ENCODE data around the gene POMT1.
"Not testable (repeated sequence)": the region's sequence is repeated elsewhere in the genome, so short reads cannot be mapped to it uniquely, and the experiment has no call there.

The POMT1 gene

GRCh38 chr9:131525643-131526565 lies 23.2 kb downstream of the POMT1 start:
- DNase-seq: no peak

DNA sequence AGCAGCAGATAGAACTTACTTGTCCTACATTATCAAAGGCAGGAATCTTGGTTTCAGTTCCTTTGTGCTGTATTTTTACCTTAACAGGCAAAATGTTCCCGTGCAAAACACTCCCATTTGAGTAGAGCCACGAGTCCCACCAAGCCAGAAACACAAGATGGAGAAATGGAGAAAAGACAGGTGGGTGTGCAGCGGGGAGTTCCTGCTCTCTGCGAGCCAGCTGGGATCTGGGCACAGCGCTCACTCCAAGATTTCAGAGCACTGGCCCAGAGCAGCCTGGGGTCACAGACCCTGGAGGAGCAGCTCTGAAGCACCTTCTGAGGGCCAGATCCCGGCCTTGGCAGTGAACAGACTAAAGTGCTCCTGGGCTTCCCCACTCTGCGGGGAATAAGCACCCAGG lies 25.5 kb downstream of the POMT1 start:
- no peak for DNase-seq

DNA sequence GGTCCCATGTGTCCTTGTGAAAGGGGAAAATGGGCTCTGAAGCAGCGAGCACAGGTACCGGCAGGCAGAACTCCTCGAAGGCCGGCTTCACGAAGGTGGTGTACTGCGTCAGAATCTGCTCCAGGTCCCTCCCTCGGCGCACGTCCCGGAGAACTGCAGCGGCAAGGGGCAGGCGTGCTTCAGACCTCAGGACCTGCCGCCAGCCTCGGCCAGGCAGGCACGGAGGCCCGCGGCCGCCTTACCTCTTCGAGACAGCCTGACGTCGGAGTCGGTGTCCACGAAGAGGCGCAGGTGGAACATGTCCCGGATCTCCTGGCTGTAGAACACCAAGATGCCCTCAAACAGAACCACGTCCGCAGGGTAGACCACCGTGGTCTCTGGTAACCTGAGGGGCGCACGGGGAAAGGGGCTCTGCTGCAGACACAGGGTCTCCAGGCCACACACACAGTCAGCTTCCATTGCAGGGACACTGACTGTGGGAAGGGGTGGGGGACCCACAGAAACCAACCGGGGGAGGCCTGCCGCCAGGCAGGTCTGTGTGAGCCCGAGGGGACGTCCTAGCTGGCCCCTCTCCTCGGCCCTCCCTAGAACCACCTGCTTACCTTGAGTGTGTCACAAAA lies 26.3 kb downstream of the POMT1 start:
- DNase-seq: no peak

DNA sequence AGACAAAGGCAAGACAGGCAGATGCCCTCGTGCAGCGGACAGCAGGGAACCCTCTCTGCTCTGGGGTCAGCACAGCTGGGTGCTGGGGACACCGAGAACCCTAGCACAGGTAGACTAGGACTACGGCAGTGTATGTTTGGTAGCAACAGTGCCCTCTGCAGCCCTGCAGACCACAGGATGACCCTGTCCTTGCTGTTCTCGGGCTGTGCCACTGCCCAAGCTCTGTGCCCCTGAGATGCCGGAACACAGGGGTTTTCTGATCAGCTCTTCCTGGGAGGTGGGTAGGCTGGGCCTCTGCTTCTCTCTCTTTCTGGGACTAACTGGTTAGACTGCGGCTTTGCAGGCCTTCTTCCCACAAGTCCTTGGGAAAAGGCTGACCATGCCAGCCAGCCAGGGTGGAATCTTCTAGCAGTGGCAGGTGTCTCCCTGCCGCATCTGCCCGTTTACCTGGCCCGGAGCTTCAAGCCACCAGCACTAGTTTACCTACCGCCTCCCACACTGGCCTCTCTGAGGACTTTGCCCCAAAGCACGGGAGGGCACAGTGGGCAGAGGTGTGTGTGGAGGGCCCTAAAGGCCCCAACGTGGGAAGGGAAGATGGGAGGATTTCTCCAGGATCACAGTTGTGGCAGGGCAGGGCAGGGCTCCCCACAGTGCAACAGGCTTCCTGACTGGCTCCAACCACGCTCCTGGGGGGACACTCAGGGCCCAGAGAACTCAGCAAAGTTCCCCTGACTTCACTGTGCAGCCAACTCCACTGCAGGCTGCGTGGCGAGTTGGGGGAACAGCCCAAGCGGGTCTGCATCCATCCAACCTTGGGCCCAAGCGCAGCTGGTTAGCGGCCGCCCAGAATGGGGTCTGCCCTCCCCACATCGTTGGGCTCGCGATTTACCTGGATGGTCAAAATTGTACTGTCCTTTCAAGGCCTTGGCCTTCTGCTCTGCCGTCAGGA lies 27.2 kb downstream of the POMT1 start:
- DNase-seq: no peak

DNA sequence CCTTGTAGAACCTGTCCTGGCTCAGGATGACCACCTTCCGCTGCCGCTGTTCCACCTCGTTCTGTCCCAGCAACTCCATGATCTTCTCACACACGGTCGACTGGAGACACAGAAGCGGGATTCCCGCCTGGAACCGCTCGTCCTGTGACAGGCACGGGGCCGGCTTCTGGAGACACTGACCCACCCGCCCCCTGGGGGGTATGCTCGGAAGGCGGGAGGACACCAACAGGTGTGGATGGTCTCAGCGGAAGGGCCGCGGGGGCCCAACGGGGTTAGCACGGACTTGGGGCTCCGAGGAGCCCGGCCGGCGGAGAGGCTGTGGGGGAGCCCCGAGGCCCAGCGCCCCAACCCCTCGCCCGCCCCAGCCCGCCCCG lies 27.8 kb downstream of the POMT1 start:
- no peak for DNase-seq

GRCh38 chr9:131530920-131531832 lies 28.5 kb downstream of the POMT1 start, which contains the start of gene UCK1:
UCK1 (minus strand) TSS chr9:131531263; CDS start chr9:131531174, 89 bp downstream.
- peak; percentile 73 for DNase-seq

DNA sequence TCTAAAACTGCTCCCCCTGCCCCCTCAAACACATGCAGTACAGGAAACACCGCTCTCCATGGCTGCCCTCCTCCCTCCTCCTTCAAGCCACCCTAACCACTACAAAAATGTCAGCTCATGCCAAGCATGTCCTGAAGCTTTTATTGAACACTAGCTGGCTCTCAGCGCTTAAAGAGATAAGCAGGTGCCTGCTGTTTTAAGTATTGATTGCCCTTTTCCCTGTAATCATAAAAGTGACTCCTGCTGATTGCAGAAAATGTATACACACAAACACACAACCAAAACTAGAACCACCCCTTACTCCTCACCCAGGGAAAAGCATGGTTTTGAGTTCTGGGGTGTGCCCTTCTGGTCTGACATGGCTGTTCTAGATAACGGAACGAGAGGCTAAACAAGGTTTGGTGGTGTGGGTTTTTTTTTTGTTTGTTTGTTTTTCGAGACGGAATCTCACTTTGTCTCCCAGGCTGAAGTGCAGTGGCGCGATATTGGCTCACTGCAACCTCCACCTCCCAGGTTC lies 32.1 kb downstream of the POMT1 start:
- DNase-seq: peak; percentile 4

DNA sequence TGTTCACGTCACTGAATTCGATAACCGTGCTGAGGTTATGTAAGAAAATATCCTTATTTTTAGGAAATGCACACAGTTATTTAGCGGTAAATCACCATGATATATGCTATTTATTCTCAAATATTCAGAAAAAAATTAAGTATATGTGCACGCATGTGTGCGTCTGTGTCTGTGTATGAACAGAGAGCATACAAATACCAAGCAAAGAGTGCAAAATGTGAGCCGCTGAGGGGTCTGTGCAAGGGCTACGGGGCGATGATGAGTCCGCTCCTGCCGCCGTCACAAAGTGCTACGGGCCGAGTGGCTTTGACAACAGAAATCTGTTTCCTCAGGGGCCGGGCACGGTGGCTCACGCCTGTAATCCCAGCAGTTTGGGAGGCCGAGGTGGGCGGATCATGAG lies 35.2 kb downstream of the POMT1 start:
- DNase-seq: no peak

- DNase-seq: no peak
Measured at GRCh38 chr9:131539223-131539923, 36.7 kb downstream of the POMT1 start.

DNA sequence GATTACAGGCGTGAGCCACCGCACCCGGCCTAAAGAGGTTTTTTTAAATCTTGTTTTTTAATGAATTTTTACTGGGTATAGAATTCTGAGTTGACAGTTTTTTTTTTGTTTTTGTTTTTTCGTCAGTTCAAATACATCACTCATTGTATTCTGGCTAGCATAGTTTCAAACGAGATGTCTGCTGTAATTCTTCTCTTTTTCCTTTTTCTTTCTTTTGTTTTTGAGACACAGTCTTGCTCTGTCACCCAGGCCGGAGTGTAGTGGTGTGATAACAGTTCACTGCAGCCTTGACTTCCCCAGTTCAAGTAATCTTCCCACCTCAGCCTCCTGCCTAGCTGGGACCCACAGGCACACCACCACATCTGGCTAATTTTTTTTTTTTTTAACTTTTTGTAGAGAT lies 40.4 kb downstream of the POMT1 start:
- DNase-seq: no peak

DNA sequence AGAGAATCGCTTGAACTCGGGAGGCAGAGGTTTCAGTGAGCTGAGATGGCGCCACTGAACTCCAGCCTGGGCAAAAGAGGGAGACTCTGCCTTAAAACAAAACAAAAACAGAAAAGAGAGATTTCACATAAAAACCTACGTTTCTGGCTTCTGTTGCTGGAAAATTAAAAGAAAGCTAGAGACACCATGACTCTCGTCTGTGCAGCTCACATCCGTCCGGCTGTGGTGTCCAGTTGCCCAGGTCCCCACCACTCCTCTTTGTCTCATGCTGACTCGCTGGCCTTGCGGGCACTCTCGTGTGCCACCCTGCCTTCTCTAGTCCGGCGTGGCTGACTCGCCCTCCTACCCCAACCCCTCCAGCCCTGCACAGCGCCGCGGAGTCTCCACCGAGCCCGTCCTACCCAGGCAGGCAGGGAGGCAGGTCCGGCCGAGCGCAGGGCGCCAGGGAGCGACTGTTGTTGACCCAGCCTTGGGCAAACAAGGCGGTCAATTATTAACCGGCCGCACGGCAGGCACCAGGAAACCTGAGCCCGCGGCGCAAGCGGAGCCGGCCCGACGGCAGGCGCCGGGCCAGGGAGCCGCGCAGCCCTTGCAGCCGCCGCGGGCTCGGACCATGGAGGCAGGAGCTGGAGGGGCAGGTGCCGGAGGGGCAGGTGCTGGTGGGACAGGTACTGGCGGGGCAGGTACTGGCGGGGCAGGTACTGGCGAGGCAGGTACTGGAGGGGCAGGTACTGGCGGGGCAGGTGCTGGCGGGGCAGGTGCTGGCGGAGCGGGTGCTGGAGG lies 42.5 kb downstream of the POMT1 start, which contains the start of gene PRRT1B:
TSS of gene PRRT1B (plus strand) at position 521 of the 783 bp plus-strand sequence. CDS start at position 614, 93 bp downstream.
- no peak for DNase-seq

- DNase-seq: no peak
Measured at GRCh38 chr9:131545786-131546335, 43.1 kb downstream of the POMT1 start.

DNA sequence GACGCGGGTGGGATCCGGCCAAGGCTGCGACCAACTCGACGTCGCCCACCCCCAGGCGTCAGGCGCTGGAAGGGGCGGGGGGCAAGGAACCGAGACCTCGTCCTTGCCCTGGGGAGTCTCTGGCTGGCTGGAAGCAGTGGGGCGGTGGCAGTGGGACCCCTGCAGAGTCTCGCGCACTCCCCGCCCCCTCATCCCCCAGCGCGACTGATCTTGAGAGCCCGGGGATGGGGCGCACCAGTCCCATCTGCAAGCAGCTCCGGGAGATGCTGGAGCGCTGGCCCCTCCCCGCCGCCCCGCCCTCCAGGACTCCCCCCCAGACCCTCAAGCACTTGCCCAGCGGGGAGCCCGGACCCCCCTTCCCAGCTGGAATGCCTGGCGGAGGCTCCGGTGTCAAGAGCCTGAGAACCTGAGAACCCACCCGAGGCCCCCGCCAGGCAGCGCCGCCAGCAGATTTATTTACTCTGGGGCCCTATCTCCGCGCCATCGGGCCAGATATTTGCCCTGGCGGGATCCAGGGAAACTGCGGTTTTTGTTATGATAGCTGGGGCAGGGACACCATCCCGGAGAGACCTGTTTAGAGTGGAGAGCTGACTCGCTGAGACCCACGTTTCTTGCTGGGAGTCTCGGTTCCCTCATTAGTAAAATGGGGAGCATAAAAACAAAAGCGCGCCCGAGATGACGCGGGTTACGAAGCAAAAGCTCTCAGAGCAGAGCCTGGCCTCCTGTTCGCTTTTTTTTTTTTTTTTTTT lies 43.8 kb downstream of the POMT1 start:
- DNase-seq: no peak

DNA sequence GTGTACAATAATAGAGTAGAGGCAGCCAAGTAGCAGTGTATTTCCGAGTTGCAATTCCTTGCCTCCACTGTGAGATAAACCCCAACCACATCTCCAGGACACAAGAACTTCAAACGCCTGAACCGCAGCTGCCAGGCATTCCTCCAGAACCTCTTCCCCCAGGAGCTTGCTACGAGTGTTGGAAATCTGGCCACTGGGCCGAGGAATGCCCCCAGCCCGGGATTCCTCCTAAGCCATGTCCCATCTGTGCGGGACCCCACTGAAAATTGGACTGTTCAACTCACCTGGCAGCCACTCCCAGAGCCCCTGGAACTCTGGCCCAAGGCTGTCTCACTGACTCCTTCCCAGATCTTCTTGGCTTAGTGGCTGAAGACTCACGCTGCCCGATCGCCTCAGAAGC lies 46.5 kb downstream of the POMT1 start:
- DNase-seq: not testable (repeated sequence)

DNA sequence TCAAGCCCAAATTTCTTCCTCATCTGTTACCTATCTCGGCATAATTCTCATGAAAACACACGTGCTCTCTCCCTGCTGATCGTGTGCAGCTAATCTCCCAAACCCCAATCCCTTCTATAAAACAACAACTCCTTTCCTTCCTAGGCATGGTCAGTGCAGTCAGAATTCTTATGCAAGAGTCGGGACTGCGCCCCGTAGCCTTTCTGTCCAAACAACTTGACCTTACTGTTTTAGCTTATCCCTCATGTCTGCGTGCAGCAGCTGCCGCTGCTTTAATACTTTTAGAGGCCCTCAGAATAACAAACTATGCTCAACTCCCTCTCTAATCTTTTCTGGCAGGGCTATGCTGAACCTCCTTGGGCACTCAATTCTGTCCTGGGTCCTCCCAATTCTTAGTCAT lies 47.7 kb downstream of the POMT1 start:
- DNase-seq: not testable (repeated sequence)

GRCh38 chr9:131552030-131552429 lies 49.3 kb downstream of the POMT1 start:
- no peak for DNase-seq

DNA sequence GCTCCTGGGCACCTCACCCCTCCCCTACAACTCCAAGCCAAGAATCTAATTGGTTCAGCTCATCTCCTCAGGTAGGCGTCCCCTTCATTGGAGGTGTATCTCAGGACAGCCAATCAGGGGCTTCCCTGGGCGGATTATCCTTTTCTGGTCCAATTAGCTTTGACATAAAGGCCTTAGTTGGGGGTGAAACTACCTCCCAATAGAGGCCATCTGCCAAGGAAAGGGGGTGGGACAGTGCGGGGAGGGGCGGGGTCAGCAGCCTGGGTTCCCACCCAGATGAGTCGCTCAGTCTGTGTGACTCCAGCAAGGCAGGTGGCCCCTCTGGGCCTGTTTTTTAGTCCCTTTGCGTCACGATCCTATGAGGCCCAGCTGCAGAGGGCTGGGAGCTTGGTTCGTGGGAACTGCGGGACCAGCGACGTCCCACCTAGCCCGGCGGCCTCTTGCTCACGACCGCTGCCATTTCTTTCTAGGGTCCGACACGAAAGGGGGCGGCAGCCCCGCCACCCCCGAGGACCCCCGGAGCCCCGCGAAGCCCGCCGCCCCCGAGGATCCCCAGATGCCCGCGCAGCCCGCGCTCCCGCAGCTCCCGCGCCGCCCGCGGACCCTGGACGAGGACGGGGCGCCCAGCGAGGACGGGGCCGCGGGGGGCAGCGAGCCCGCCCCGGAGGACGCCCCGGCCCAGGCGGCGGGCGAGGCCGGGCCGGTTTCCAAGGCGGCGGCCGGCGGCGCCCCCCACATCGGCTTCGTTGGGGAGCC lies 51.5 kb downstream of the POMT1 start:
- no peak for DNase-seq

DNA sequence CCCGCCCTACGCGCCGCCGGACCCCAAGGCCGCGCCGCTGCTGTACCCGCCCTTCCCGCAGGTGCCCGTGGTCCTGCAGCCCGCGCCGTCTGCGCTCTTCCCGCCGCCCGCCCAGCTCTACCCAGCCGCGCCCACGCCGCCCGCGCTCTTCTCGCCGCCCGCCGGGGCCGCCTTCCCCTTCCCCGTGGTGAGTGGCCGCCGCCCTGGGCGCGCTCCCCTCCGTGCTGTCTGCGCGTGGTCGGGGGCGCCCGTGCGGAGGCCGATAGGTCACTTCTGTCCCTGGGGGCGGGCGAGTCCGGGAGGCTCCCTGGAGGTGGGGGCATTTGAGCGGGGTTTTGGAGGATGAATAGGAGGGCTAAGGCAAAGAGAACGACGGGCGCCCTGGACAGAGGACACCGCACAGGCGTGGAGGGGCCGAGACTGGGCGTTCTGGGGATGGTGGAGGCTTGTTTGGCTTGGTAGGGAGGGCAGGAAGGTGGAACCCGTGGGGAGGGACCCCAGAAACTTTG lies 52.2 kb downstream of the POMT1 start:
- no peak for DNase-seq
